Measurements from ENCODE around the gene ADAM11. TPM values are rescaled to one million over a fixed set of nuclear protein-coding genes. Genes with fewer than 3 reads are reported as not detected.

Gene ADAM11
- total and polyA plus RNA-seq, 9 of the 15 experiments (the other 6 are each of a cell fraction or from before 2014, with no cell fraction given), result 0.01 to 0.31 (median 0.14) TPM; not detected in 2

GRCh38 chr17:44787271-44787940 is 28.6 kb downstream of the ADAM11 start (continued):
- TF ChIP-seq ZFP91 (CRISPR knock-in tag; IDR thresholded peaks at IDR 0.05) (no peak), RREB1 (CRISPR knock-in tag; IDR thresholded peaks at IDR 0.05) (no peak), MGA (IDR thresholded peaks at IDR 0.05) (no peak), ZNF449 (CRISPR knock-in tag; IDR thresholded peaks at IDR 0.05) (no peak), NR2F6 (CRISPR knock-in tag; IDR thresholded peaks at IDR 0.05) (no peak), COPS2 (conservative IDR thresholded peaks at IDR 0.05) (no peak)
